Nephron (organoid): Measurements from ENCODE around the gene PGM5.

Experiments
- H3K27ac Mint-ChIP-seq, 3 experiments: 2 replicates each; pipeline ENCODE4 v1.8.0; 2020; ENCODE audit warnings: mixed read lengths in 3 of 3, mild to moderate bottlenecking in 2 of 3, moderate library complexity in 1 of 3
- H3K27me3 Mint-ChIP-seq: 2 replicates; pipeline ENCODE4 v1.8.0; 2021; ENCODE audit warnings: low read depth, mild to moderate bottlenecking, moderate library complexity, mixed read lengths
- H3K36me3 Mint-ChIP-seq: 2 replicates; pipeline ENCODE4 v1.8.0; 2020; ENCODE audit warnings: low read depth, mixed read lengths
- H3K4me1 Mint-ChIP-seq: 2 replicates; pipeline ENCODE4 v1.8.0; 2020; ENCODE audit warnings: mixed read lengths
- H3K4me3 Mint-ChIP-seq, 3 experiments: 2 replicates each; pipeline ENCODE4 v1.8.0; 2020; ENCODE audit warnings: mild to moderate bottlenecking in 3 of 3, mixed read lengths in 3 of 3, moderate library complexity in 2 of 3
- H3K9me3 Mint-ChIP-seq: 2 replicates; pipeline ENCODE4 v1.8.0; 2020; ENCODE audit warnings: mixed read lengths
- CTCF ChIP-seq, 3 experiments: fragments of 200-600 bp; sonication (generic); IDR thresholded peaks; one replicate each; pipeline ENCODE4 v1.5.0; 2021; ENCODE audit warnings: antibody characterized with exemption in 3 of 3; ENCODE audit not compliant: unreplicated experiment in 3 of 3

The PGM5 gene

GRCh38 chr9:68429631-68430030 lies 73.2 kb downstream of the PGM5 start:
- H3K4me1 Mint-ChIP-seq: peaks cover 76% of the 10 kb centered on the region
- H3K36me3 Mint-ChIP-seq: peaks cover 4% of the 10 kb centered on the region
- H3K9me3 Mint-ChIP-seq: no peaks in the 10 kb centered on the region
- no peak for TF ChIP-seq CTCF (IDR thresholded peaks at IDR 0.05; ENCODE audit: unreplicated experiment in 3 of 3)
- peaks cover 4% of the 10 kb centered on the region for H3K27me3 Mint-ChIP-seq
- no peak overlapping the region for H3K4me3 Mint-ChIP-seq
- H3K27ac Mint-ChIP-seq: peak overlapping the region in 1 of 3 experiments; percentile 92

GRCh38 chr9:68431307-68431706 lies 74.9 kb downstream of the PGM5 start:
- no peaks in the 10 kb centered on the region for H3K36me3 Mint-ChIP-seq
- peaks cover 4% of the 10 kb centered on the region for H3K27me3 Mint-ChIP-seq
- H3K27ac Mint-ChIP-seq: peak overlapping the region in 1 of 3 experiments; percentile 39
- H3K4me3 Mint-ChIP-seq: no peak overlapping the region
- peaks cover 67% of the 10 kb centered on the region for H3K4me1 Mint-ChIP-seq
- TF ChIP-seq CTCF (IDR thresholded peaks at IDR 0.05; ENCODE audit: unreplicated experiment in 3 of 3): no peak
- H3K9me3 Mint-ChIP-seq: no peaks in the 10 kb centered on the region

- H3K9me3 Mint-ChIP-seq: no peaks in the 10 kb centered on the region
- H3K4me1 Mint-ChIP-seq: peaks cover 59% of the 10 kb centered on the region
- H3K27ac Mint-ChIP-seq: peak overlapping the region; percentile 31 to 84 (median 83)
- TF ChIP-seq CTCF (IDR thresholded peaks at IDR 0.05; ENCODE audit: unreplicated experiment in 3 of 3): no peak
- H3K27me3 Mint-ChIP-seq: peaks cover 4% of the 10 kb centered on the region
- H3K4me3 Mint-ChIP-seq: no peak overlapping the region
- H3K36me3 Mint-ChIP-seq: no peaks in the 10 kb centered on the region
Observed at GRCh38 chr9:68433531-68434110, 77.2 kb downstream of the PGM5 start.

GRCh38 chr9:68437785-68438184 lies 81.4 kb downstream of the PGM5 start:
- TF ChIP-seq CTCF (IDR thresholded peaks at IDR 0.05; ENCODE audit: unreplicated experiment in 3 of 3): no peak
- Mint-ChIP-seq H3K36me3 (peaks cover 17% of the 10 kb centered on the region), H3K9me3 (peaks cover 14% of the 10 kb centered on the region), H3K4me1 (peaks cover 35% of the 10 kb centered on the region), H3K4me3 (no peak overlapping the region), H3K27ac (peak overlapping the region; percentile 6 to 75 (median 28)), H3K27me3 (no peaks in the 10 kb centered on the region)

- peaks cover 18% of the 10 kb centered on the region for H3K9me3 Mint-ChIP-seq
- no peaks in the 10 kb centered on the region for H3K27me3 Mint-ChIP-seq
- peak overlapping the region; percentile 49 to 84 (median 83) for H3K27ac Mint-ChIP-seq
- TF ChIP-seq CTCF (IDR thresholded peaks at IDR 0.05; ENCODE audit: unreplicated experiment in 3 of 3): no peak
- H3K4me1 Mint-ChIP-seq: peaks cover 47% of the 10 kb centered on the region
- H3K4me3 Mint-ChIP-seq: no peak overlapping the region
- peaks cover 20% of the 10 kb centered on the region for H3K36me3 Mint-ChIP-seq
Observed at GRCh38 chr9:68443624-68444023, 87.2 kb downstream of the PGM5 start.

- peaks cover 3% of the 10 kb centered on the region for H3K36me3 Mint-ChIP-seq
- peaks cover 4% of the 10 kb centered on the region for H3K9me3 Mint-ChIP-seq
- H3K4me1 Mint-ChIP-seq: peaks cover 58% of the 10 kb centered on the region
- H3K27ac Mint-ChIP-seq: peak overlapping the region; percentile 86 to 96 (median 89)
- no peaks in the 10 kb centered on the region for H3K27me3 Mint-ChIP-seq
- peak overlapping the region in 1 of 3 experiments; percentile 20 for H3K4me3 Mint-ChIP-seq
- no peak for TF ChIP-seq CTCF (IDR thresholded peaks at IDR 0.05; ENCODE audit: unreplicated experiment in 3 of 3)
Observed at GRCh38 chr9:68446836-68447235, 90.4 kb downstream of the PGM5 start.
